Astrocyte (in vitro differentiated cells and primary cell): Measurements from ENCODE around the gene MYNN. TPM values are rescaled to one million over a fixed set of nuclear protein-coding genes. Genes with fewer than 3 reads are reported as not detected.
A peak's percentile ranks its signal among the peaks of the same experiment; 100 is the strongest.

Source experiments
- DNase-seq: peaks from one replicate; pipeline ENCODE4 v3.0.0-alpha.2; 2010; ENCODE audit warnings: low read depth
- FAIRE-seq: peaks from 2 replicates; lab custom pipeline; 2011; peaks lifted over from hg19 to GRCh38; lab: Jason Lieb, UNC
- H2AFZ ChIP-seq: 2 replicates; pipeline ENCODE4 v1.6.0; 2012; ENCODE audit warnings: low read depth, low read length, inconsistent platforms
- H3K27ac ChIP-seq: 2 replicates; pipeline ENCODE4 v1.5.1; 2011; ENCODE audit warnings: low read depth, low read length, inconsistent platforms
- H3K27me3 ChIP-seq: 2 replicates; pipeline ENCODE4 v1.6.0; 2011; ENCODE audit warnings: low read length, inconsistent platforms; ENCODE audit not compliant: insufficient read depth
- H3K36me3 ChIP-seq: 2 replicates; pipeline ENCODE4 v1.5.1; 2011; ENCODE audit warnings: low read length, inconsistent platforms; ENCODE audit not compliant: insufficient read depth
- H3K4me1 ChIP-seq: 2 replicates; pipeline ENCODE4 v1.5.1; 2011; ENCODE audit warnings: low read length, inconsistent platforms; ENCODE audit not compliant: insufficient read depth
- H3K4me2 ChIP-seq: 2 replicates; pipeline ENCODE4 v1.6.0; 2012; ENCODE audit warnings: low read length, inconsistent platforms
- H3K4me3 ChIP-seq: 2 replicates; pipeline ENCODE4 v1.5.1; 2011; ENCODE audit warnings: low read depth, mild to moderate bottlenecking, low read length, inconsistent platforms; ENCODE audit not compliant: insufficient read depth
- H3K79me2 ChIP-seq: 2 replicates; pipeline ENCODE4 v1.6.0; 2012; ENCODE audit warnings: mild to moderate bottlenecking, low read length, inconsistent platforms; ENCODE audit not compliant: insufficient read depth
- H3K9ac ChIP-seq: 2 replicates; pipeline ENCODE4 v1.6.0; 2012; ENCODE audit warnings: mild to moderate bottlenecking, low read length, inconsistent platforms
- H3K9me3 ChIP-seq: 2 replicates; pipeline ENCODE4 v1.5.1; 2012; ENCODE audit warnings: low read depth, mild to moderate bottlenecking, low read length, inconsistent platforms; ENCODE audit not compliant: insufficient read depth
- H4K20me1 ChIP-seq: 2 replicates; pipeline ENCODE4 v1.6.0; 2012; ENCODE audit warnings: low read length, inconsistent platforms; ENCODE audit not compliant: insufficient read depth
- H3K27ac Mint-ChIP-seq: one replicate; pipeline ENCODE4 v1.8.0; 2021; ENCODE audit warnings: mild to moderate bottlenecking, mixed read lengths; ENCODE audit not compliant: unreplicated experiment
- H3K27me3 Mint-ChIP-seq: one replicate; pipeline ENCODE4 v1.8.0; 2021; ENCODE audit warnings: low read depth, mixed read lengths; ENCODE audit not compliant: unreplicated experiment
- H3K36me3 Mint-ChIP-seq: one replicate; pipeline ENCODE4 v1.8.0; 2021; ENCODE audit warnings: low read depth, mixed read lengths; ENCODE audit not compliant: unreplicated experiment
- H3K4me1 Mint-ChIP-seq: one replicate; pipeline ENCODE4 v1.8.0; 2021; ENCODE audit warnings: low read depth, mixed read lengths; ENCODE audit not compliant: unreplicated experiment
- H3K4me3 Mint-ChIP-seq: one replicate; pipeline ENCODE4 v1.8.0; 2021; ENCODE audit warnings: mild to moderate bottlenecking, moderate library complexity, mixed read lengths; ENCODE audit not compliant: unreplicated experiment
- H3K9me3 Mint-ChIP-seq: one replicate; pipeline ENCODE4 v1.8.0; 2021; ENCODE audit warnings: mild to moderate bottlenecking, mixed read lengths; ENCODE audit not compliant: unreplicated experiment
- CTCF ChIP-seq: IDR thresholded peaks from 2 replicates; pipeline ENCODE4 v1.5.1; 2011; ENCODE audit warnings: low read depth, mild to moderate bottlenecking, inconsistent platforms, low read length, moderate library complexity; ENCODE audit not compliant: insufficient read depth
- EZH2 ChIP-seq: IDR thresholded peaks from 2 replicates; pipeline ENCODE4 v1.6.1; 2012; ENCODE audit warnings: mild to moderate bottlenecking, low read length, inconsistent platforms; ENCODE audit not compliant: insufficient read depth
- total RNA-seq: library from RNA; stranded (reverse); gene quantifications from 2 replicates; pipeline ENCODE4 v1.2.1, GENCODE V29; 2021

Gene MYNN
- total RNA-seq, 1 donor from 2014 or later: 12.9 TPM

DNA sequence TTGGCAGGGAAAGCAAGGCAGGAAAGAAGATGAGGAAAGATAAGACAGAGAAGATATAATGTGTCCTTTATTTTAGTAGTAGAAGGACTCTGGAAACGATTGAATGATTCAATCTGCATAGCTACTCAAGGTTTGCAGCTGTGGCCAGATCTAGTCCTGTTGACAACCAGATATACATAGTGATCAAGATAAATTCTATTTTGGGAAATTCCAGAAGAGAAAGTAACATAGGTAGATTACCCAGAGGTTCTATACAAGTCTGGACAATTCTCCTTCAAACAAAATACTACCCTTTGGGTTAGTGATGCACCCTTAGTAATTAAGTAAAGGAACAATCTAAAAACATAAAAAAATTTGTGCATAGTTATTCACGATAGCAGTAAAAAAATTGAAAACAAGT is 17.7 kb upstream of the MYNN start:
- Mint-ChIP-seq H3K4me1 (no peaks in the 10 kb centered on the region), H3K27me3 (no peaks in the 10 kb centered on the region), H3K27ac (no peak overlapping the region), H3K9me3 (no peaks in the 10 kb centered on the region), H3K4me3 (no peak overlapping the region), H3K36me3 (no peaks in the 10 kb centered on the region)
- DNase-seq (no peak), FAIRE-seq (no peak)
- Histone ChIP-seq H2AFZ (no peak overlapping the region), H3K9me3 (no peaks in the 10 kb centered on the region), H3K79me2 (no peaks in the 10 kb centered on the region), H4K20me1 (no peaks in the 10 kb centered on the region), H3K4me1 (no peaks in the 10 kb centered on the region), H3K27ac (no peak overlapping the region), H3K36me3 (no peaks in the 10 kb centered on the region), H3K9ac (no peak overlapping the region), H3K4me2 (no peak overlapping the region), H3K27me3 (peaks cover 2% of the 10 kb centered on the region), H3K4me3 (no peak overlapping the region)
- TF ChIP-seq CTCF: no peak
- no peak for TF ChIP-seq EZH2

DNA sequence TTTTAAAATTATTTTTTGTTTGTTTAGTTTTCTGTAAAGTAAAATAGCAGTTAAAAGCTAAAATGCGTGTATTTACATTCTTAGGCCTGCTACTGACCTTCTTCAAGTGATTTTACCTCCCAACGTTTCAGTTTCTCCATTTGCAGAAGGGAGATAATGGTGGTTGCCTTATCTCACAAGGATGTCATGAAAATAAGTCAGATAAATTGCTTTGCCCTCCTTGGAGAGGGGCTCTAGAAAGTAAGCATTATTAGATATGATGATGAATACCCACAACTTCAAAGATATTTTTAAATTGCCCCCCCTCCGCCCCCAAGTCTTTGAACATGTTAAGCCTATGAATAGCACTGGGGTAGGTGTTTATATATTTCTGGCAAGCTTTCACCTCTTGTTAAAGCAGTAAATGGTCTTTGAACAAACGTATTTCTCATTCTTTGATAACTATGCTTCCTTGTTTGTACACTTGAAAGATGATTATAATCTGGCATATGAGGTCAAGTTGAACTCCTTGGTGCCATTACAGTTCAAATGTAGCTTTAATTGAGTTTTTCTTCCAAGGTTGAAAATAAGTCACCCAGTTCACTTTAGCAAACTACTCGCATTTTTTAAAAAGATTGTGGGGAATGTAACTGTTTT is 14.7 kb upstream of the MYNN start:
- no peaks in the 10 kb centered on the region for H3K9me3 Mint-ChIP-seq
- H3K27me3 Mint-ChIP-seq: no peaks in the 10 kb centered on the region
- Histone ChIP-seq H3K9me3 (no peaks in the 10 kb centered on the region), H3K27me3 (no peaks in the 10 kb centered on the region), H3K79me2 (no peaks in the 10 kb centered on the region), H3K36me3 (no peaks in the 10 kb centered on the region), H3K4me1 (no peaks in the 10 kb centered on the region), H3K9ac (no peak overlapping the region), H4K20me1 (no peaks in the 10 kb centered on the region), H3K4me2 (no peak overlapping the region), H3K4me3 (no peak overlapping the region), H2AFZ (no peak overlapping the region), H3K27ac (no peak overlapping the region)
- FAIRE-seq (no peak), DNase-seq (no peak)
- H3K27ac Mint-ChIP-seq: no peak overlapping the region
- TF ChIP-seq EZH2 (no peak), CTCF (no peak)
- H3K4me3 Mint-ChIP-seq: no peak overlapping the region
- no peaks in the 10 kb centered on the region for H3K4me1 Mint-ChIP-seq
- H3K36me3 Mint-ChIP-seq: no peaks in the 10 kb centered on the region

- Histone ChIP-seq H3K4me3 (no peak overlapping the region), H3K36me3 (no peaks in the 10 kb centered on the region), H3K4me1 (peaks cover 2% of the 10 kb centered on the region), H3K79me2 (no peaks in the 10 kb centered on the region), H3K9me3 (no peaks in the 10 kb centered on the region), H4K20me1 (no peaks in the 10 kb centered on the region), H3K27ac (no peak overlapping the region), H2AFZ (no peak overlapping the region), H3K27me3 (no peaks in the 10 kb centered on the region), H3K4me2 (peak overlapping the region; percentile 29), H3K9ac (no peak overlapping the region)
- Mint-ChIP-seq H3K4me1 (no peaks in the 10 kb centered on the region), H3K27ac (no peak overlapping the region), H3K4me3 (no peak overlapping the region), H3K36me3 (peaks cover 2% of the 10 kb centered on the region), H3K27me3 (peaks cover 2% of the 10 kb centered on the region), H3K9me3 (peaks cover 1% of the 10 kb centered on the region)
- peak; percentile 43 for FAIRE-seq
- DNase-seq: peak; percentile 71
- TF ChIP-seq CTCF: no peak
- TF ChIP-seq EZH2: no peak
Observed at GRCh38 chr3:169759256-169759655, 13.9 kb upstream of the MYNN start.
